OCI-LY1 (cell line): ENCODE data around the gene CNPPD1.

Experiments
- H2AFZ ChIP-seq: fragments of 200-600 bp; sonication (generic), shearing (Covaris generic); 2 replicates; pipeline ENCODE4 v1.6.0; 2014; ENCODE audit warnings: antibody characterized with exemption, mild to moderate bottlenecking, low read length
- H3F3A ChIP-seq: fragments of 200-600 bp; sonication (generic), shearing (Covaris generic); 2 replicates; pipeline ENCODE4 v1.6.0; 2014; ENCODE audit warnings: mild to moderate bottlenecking, antibody characterized with exemption, low read length, moderate library complexity; ENCODE audit not compliant: insufficient read depth
- H3K27ac ChIP-seq: fragments of 200-600 bp; sonication (generic); 2 replicates; pipeline ENCODE4 v1.5.1; 2014; ENCODE audit warnings: low read length, mixed run types, mild to moderate bottlenecking, low read depth; ENCODE audit not compliant: poor library complexity, severe bottlenecking
- H3K27me3 ChIP-seq: fragments of 200-600 bp; sonication (generic); 2 replicates; pipeline ENCODE4 v1.6.0; 2014; ENCODE audit warnings: antibody characterized with exemption, mild to moderate bottlenecking, low read length, moderate library complexity; ENCODE audit not compliant: insufficient read depth
- H3K36me3 ChIP-seq: fragments of 200-600 bp; sonication (generic); 2 replicates; pipeline ENCODE4 v1.6.1; 2014; ENCODE audit warnings: mild to moderate bottlenecking, antibody characterized with exemption, low read length, moderate library complexity, mixed read lengths; ENCODE audit not compliant: insufficient read depth
- H3K4me1 ChIP-seq: fragments of 200-600 bp; sonication (generic); 2 replicates; pipeline ENCODE4 v1.5.1; 2014; ENCODE audit warnings: mild to moderate bottlenecking, low read length, moderate library complexity; ENCODE audit not compliant: insufficient read depth, severe bottlenecking
- H3K4me2 ChIP-seq: fragments of 200-600 bp; sonication (generic), shearing (Covaris generic); 2 replicates; pipeline ENCODE4 v1.6.1; 2014; ENCODE audit warnings: low read length
- H3K4me3 ChIP-seq: fragments of 200-600 bp; sonication (generic); 2 replicates; pipeline ENCODE4 v1.5.1; 2014; ENCODE audit warnings: low read length, low read depth, mild to moderate bottlenecking, mixed read lengths; ENCODE audit not compliant: poor library complexity, severe bottlenecking
- H3K79me2 ChIP-seq: fragments of 200-600 bp; shearing (Covaris generic); 2 replicates; pipeline ENCODE4 v1.6.1; 2016; ENCODE audit warnings: mixed run types, low read length, mixed read lengths; ENCODE audit not compliant: insufficient read depth
- H3K9ac ChIP-seq: fragments of 200-600 bp; sonication (generic), shearing (Covaris generic); 2 replicates; pipeline ENCODE4 v1.6.1; 2014; ENCODE audit warnings: mild to moderate bottlenecking, low read length, mixed read lengths
- H3K9me2 ChIP-seq: fragments of 200-600 bp; sonication (generic), shearing (Covaris generic); 2 replicates; pipeline ENCODE4 v1.6.1; 2014; ENCODE audit warnings: low read depth, mild to moderate bottlenecking, low read length, mixed read lengths
- H3K9me3 ChIP-seq: fragments of 200-600 bp; shearing (Covaris generic); 2 replicates; pipeline ENCODE4 v1.6.1; 2014; ENCODE audit warnings: low read length, mixed read lengths
- H4K20me1 ChIP-seq: fragments of 200-600 bp; sonication (generic), shearing (Covaris generic); 2 replicates; pipeline ENCODE4 v1.6.0; 2016; ENCODE audit warnings: mild to moderate bottlenecking, low read length; ENCODE audit not compliant: insufficient read depth
- EZH2 ChIP-seq: fragments of 200-600 bp; sonication (generic), shearing (Covaris generic); IDR thresholded peaks from 2 replicates; pipeline ENCODE4 v1.8.0; 2017; ENCODE audit warnings: borderline replicate concordance, mixed run types, mild to moderate bottlenecking, antibody characterized with exemption, low read length, moderate library complexity, mixed read lengths
- TF ChIP-seq, protein P1 (sequence below): fragments of 200-600 bp; sonication (generic), shearing (Covaris generic); IDR thresholded peaks from 2 replicates; pipeline ENCODE4 v1.5.1; 2017; ENCODE audit warnings: mild to moderate bottlenecking, antibody characterized with exemption, low read length, moderate library complexity, mixed read lengths

The CNPPD1 gene

DNA sequence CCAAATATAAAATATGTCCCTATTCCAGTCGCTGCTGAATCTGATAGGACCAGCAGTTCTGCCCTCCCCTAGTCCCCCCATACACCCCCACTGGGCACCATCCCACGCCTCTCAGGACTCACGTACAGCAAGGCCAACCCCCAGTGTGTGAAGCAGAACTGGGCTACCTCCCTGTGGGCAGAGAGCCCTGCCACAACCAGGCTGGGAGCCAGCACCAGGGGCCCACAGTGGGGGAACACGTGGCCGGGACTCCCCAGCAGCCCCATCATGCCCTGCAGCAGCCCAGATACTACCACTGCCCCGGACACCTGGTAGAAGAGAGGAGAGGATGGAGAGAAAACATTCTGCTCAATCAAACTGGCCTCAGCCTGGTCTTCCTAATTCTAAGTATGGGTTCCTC lies 8.2 kb downstream of the CNPPD1 start:
- Histone ChIP-seq H3K79me2 (no peaks in the 10 kb centered on the region), H3K4me3 (no peak overlapping the region), H3K27me3 (no peaks in the 10 kb centered on the region), H2AFZ (no peak overlapping the region), H3K27ac (no peak overlapping the region), H3K9ac (no peak overlapping the region), H3K9me3 (no peaks in the 10 kb centered on the region), H3K4me1 (no peaks in the 10 kb centered on the region), H3F3A (no peaks in the 10 kb centered on the region), H4K20me1 (no peaks in the 10 kb centered on the region), H3K36me3 (peaks cover 15% of the 10 kb centered on the region; the same call in 1 of the 2 replicates), H3K4me2 (no peak overlapping the region), H3K9me2 (no peaks in the 10 kb centered on the region)
- no peak for TF ChIP-seq EZH2
- TF ChIP-seq, protein P1, sequence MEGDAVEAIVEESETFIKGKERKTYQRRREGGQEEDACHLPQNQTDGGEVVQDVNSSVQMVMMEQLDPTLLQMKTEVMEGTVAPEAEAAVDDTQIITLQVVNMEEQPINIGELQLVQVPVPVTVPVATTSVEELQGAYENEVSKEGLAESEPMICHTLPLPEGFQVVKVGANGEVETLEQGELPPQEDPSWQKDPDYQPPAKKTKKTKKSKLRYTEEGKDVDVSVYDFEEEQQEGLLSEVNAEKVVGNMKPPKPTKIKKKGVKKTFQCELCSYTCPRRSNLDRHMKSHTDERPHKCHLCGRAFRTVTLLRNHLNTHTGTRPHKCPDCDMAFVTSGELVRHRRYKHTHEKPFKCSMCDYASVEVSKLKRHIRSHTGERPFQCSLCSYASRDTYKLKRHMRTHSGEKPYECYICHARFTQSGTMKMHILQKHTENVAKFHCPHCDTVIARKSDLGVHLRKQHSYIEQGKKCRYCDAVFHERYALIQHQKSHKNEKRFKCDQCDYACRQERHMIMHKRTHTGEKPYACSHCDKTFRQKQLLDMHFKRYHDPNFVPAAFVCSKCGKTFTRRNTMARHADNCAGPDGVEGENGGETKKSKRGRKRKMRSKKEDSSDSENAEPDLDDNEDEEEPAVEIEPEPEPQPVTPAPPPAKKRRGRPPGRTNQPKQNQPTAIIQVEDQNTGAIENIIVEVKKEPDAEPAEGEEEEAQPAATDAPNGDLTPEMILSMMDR = no peak

DNA sequence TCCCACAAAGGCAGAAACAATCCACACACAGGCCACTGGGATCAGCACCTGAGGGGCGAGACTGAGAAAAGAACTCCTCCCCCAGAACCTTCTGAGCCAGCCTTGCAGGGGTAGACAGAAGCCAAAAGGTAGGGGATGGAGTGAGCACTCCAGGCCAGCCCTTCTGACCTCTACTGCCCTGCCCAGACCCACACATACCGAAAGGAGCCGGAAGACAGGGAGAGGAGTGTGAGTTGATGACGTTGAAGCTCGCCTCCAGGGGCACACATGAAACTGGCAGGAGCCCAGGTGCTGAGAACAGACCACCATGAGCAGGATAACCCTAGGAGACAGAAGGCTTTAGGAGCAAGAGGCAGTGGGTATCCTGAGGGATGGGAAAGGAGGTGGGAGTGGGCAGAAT lies 8.7 kb downstream of the CNPPD1 start:
- Histone ChIP-seq H3K4me2 (no peak overlapping the region), H2AFZ (no peak overlapping the region), H3K79me2 (no peaks in the 10 kb centered on the region), H3K27me3 (no peaks in the 10 kb centered on the region), H3K27ac (no peak overlapping the region), H3K9me2 (no peaks in the 10 kb centered on the region), H3K36me3 (peaks cover 15% of the 10 kb centered on the region; the same call in 1 of the 2 replicates), H3F3A (no peaks in the 10 kb centered on the region), H3K9me3 (no peaks in the 10 kb centered on the region), H3K4me1 (no peaks in the 10 kb centered on the region), H4K20me1 (no peaks in the 10 kb centered on the region), H3K9ac (no peak overlapping the region), H3K4me3 (no peak overlapping the region)
- TF ChIP-seq, protein P1 = no peak
- no peak for TF ChIP-seq EZH2

DNA sequence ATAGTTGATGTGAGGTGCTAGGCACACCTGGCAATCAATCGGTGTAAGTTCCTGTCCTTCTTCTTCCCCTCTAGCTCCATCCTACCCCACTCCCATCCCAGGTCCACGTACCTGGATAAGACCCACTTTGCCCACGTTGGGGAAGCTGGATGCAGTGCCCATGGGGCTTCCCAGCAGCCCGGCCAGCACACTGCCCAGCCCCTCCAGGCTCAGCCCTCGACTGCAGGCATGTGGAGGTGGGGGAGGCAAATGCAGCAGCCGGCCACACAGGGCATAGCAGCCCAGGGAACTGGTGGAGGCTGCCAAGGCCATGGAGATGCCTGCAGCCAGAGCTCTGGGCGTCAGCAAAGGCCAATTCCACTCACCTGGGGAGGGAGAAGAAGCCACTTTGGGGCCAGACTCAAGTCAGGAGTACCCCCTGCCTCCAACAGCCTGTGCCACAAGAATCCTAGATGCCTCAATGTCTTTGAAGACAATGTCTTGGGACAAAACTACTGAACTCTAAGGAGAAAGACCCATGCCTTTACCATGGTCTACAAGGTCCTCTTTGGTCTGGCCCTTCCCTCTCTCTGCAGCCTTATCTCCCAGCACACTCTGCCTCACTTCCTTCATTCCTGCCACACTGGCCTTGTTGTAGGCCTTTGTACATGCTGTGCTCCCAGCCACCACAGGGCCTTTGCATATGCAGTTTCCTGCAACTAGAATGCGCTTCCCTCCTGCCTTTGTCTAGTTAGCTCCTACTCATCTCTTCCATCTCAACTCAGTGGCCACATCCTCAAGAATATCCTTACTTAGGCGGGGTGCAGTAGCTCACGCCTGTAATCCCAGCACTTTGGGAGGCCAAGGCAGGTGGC lies 11.4 kb downstream of the CNPPD1 start:
- no peaks in the 10 kb centered on the region for H3K9me3 ChIP-seq
- no peak overlapping the region for H2AFZ ChIP-seq
- H3K9me2 ChIP-seq = no peaks in the 10 kb centered on the region
- no peaks in the 10 kb centered on the region for H3K79me2 ChIP-seq
- no peak overlapping the region for H3K27ac ChIP-seq
- H3F3A ChIP-seq = no peaks in the 10 kb centered on the region
- peaks cover 6% of the 10 kb centered on the region for H3K4me1 ChIP-seq
- H4K20me1 ChIP-seq = no peaks in the 10 kb centered on the region
- H3K4me3 ChIP-seq = no peak overlapping the region
- no peaks in the 10 kb centered on the region for H3K27me3 ChIP-seq
- no peak overlapping the region for H3K4me2 ChIP-seq
- no peak overlapping the region for H3K9ac ChIP-seq
- TF ChIP-seq EZH2 = no peak
- TF ChIP-seq, protein P1 = no peak
- H3K36me3 ChIP-seq = 0 out of 2 replicates have a peak, but pooled peaks cover 4% of the 10 kb centered on the region
